Chondrocyte (in vitro differentiated cells): ENCODE data around the gene SLC9A9. TPM values are rescaled to one million over a fixed set of nuclear protein-coding genes. Genes with fewer than 3 reads are reported as not detected.
A peak's percentile ranks its signal among the peaks of the same experiment; 100 is the strongest.

Source experiments
- DNase-seq: peaks from one replicate; pipeline ENCODE4 v3.0.0; 2021; ENCODE audit warnings: mixed read lengths, low spot score
- H3K27ac Mint-ChIP-seq: one replicate; pipeline ENCODE4 v1.8.0; 2021; ENCODE audit warnings: mild to moderate bottlenecking, moderate library complexity, mixed read lengths; ENCODE audit not compliant: unreplicated experiment
- H3K27me3 Mint-ChIP-seq: 2 replicates; pipeline ENCODE4 v1.8.0; 2021; ENCODE audit warnings: low read depth, mixed read lengths
- H3K36me3 Mint-ChIP-seq: 2 replicates; pipeline ENCODE4 v1.8.0; 2021; ENCODE audit warnings: low read depth, mixed read lengths
- H3K4me1 Mint-ChIP-seq: 2 replicates; pipeline ENCODE4 v1.8.0; 2021; ENCODE audit warnings: low read depth, mild to moderate bottlenecking, mixed read lengths
- H3K4me3 Mint-ChIP-seq: one replicate; pipeline ENCODE4 v1.8.0; 2021; ENCODE audit warnings: mild to moderate bottlenecking, moderate library complexity, mixed read lengths; ENCODE audit not compliant: unreplicated experiment
- H3K9me3 Mint-ChIP-seq: 2 replicates; pipeline ENCODE4 v1.8.0; 2021; ENCODE audit warnings: low read depth, mixed read lengths
- total RNA-seq: library from RNA; stranded (reverse); gene quantifications from 3 replicates; pipeline ENCODE4 v1.2.1, GENCODE V29; 2021
- TF ChIP-seq, protein P1 (sequence below): fragments of 200-600 bp; sonication (generic); IDR thresholded peaks from 2 replicates; pipeline ENCODE4 v1.5.0; 2021; ENCODE audit warnings: antibody characterized with exemption, mild to moderate bottlenecking, moderate library complexity

SLC9A9 gene
- total RNA-seq, 1 donor from 2014 or later = 2.6 TPM

DNA sequence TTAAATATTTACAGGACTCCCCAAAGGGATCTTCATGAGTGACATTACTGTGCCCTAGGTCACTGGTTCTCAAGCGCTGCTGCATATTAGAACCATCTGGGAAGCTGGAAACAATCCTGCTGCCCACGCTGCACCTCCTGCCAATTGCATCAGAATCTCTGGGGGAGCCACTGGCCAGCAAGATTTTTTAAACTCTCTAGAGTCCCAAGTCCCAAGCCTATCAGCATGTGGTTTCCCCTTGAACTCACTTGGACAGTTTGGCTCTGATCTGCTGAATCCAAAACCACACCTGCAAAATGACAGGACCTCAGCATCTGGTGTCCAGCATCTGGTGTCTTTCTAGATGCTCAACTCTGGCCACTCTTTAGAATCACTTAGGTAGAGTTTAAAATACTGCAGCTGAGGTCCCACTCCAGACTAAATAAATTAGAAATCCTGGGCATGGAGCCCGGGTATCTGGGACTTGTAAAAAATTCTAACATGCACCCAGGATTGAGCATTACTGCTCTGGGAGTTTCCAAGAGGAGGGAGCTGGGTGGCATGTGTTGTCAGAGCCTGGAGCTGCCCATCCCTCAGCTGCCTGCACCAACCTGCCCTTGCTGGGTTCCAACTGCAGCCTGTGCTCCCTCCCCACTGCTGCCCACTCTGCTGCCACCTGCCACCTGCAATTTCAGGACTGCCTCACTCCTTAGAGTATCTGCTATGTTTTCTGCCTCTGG is 311.3 kb downstream of the SLC9A9 start:
- no peak for DNase-seq
- peaks cover 46% of the 10 kb centered on the region for H3K4me1 Mint-ChIP-seq
- peak overlapping the region; percentile 90 for H3K27ac Mint-ChIP-seq
- TF ChIP-seq, protein P1, sequence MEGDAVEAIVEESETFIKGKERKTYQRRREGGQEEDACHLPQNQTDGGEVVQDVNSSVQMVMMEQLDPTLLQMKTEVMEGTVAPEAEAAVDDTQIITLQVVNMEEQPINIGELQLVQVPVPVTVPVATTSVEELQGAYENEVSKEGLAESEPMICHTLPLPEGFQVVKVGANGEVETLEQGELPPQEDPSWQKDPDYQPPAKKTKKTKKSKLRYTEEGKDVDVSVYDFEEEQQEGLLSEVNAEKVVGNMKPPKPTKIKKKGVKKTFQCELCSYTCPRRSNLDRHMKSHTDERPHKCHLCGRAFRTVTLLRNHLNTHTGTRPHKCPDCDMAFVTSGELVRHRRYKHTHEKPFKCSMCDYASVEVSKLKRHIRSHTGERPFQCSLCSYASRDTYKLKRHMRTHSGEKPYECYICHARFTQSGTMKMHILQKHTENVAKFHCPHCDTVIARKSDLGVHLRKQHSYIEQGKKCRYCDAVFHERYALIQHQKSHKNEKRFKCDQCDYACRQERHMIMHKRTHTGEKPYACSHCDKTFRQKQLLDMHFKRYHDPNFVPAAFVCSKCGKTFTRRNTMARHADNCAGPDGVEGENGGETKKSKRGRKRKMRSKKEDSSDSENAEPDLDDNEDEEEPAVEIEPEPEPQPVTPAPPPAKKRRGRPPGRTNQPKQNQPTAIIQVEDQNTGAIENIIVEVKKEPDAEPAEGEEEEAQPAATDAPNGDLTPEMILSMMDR = no peak
- no peaks in the 10 kb centered on the region for H3K36me3 Mint-ChIP-seq
- peak overlapping the region; percentile 41 for H3K4me3 Mint-ChIP-seq
- H3K9me3 Mint-ChIP-seq = no peaks in the 10 kb centered on the region
- H3K27me3 Mint-ChIP-seq = no peaks in the 10 kb centered on the region

DNA sequence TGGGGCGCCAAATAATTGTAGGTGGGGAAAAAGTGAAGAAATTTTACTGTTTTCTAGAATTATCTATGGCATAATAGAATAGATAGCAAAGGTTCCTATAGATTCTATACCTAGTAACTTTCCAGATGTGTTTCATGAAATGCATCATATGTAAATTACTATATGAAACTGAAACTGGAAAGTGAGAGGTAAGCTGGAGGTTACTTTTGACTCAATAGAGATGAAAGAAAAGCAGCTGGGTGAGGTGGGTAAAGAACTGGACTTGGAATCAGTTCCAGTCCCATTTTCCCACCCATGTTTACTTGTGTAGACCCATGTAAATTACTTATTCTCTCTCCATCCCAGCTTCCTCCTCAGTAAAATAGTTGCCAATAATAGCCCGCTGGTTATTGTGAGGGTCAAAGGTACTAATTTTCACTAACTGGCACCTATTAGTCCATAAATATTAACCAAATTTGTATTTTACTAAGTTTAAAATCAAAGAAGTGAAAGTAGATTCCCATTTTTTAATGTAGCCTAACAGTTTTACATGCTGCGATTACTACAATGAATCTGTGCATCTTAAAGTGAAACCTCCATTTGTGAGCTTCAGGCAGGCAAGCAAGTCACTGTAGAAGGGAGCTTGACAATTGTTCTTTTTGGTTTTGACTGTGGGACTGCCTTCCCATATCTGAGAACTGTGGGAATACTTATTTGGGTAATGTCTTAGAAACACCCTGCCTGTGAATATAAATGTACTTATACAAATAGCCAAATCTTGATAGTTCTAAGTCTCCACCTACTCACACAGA is 312.1 kb downstream of the SLC9A9 start:
- DNase-seq = no peak

DNA sequence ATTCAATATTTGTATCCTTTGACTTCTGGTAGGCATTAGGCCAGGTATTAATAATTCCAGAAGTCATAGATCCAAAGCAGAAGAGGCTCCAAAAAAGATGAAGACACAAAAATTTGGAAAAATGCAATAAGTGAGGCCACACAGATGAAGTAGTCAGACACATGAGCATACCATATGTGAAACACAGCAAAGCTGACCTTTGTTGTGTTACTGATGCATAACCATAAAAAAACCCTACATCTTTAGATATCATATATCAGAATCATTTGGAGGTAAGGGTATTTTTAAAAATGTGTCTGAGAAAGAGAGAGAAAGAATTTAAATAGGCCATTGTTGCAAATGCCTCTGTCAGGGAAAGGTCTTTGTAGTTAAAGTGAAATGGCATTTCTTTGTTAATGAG is 314.9 kb downstream of the SLC9A9 start:
- no peaks in the 10 kb centered on the region for H3K9me3 Mint-ChIP-seq
- TF ChIP-seq, protein P1 = no peak
- peaks cover 54% of the 10 kb centered on the region for H3K4me1 Mint-ChIP-seq
- no peak overlapping the region for H3K4me3 Mint-ChIP-seq
- H3K36me3 Mint-ChIP-seq = no peaks in the 10 kb centered on the region
- no peak overlapping the region for H3K27ac Mint-ChIP-seq
- H3K27me3 Mint-ChIP-seq = no peaks in the 10 kb centered on the region
- DNase-seq = no peak

More for the DNA sequence above, 312.1 kb downstream of the SLC9A9 start:
- Mint-ChIP-seq H3K27ac (peak overlapping the region; percentile 90), H3K36me3 (no peaks in the 10 kb centered on the region), H3K4me1 (peaks cover 46% of the 10 kb centered on the region), H3K4me3 (peak overlapping the region; percentile 41), H3K27me3 (no peaks in the 10 kb centered on the region), H3K9me3 (no peaks in the 10 kb centered on the region)
- TF ChIP-seq, protein P1 = no peak

DNA sequence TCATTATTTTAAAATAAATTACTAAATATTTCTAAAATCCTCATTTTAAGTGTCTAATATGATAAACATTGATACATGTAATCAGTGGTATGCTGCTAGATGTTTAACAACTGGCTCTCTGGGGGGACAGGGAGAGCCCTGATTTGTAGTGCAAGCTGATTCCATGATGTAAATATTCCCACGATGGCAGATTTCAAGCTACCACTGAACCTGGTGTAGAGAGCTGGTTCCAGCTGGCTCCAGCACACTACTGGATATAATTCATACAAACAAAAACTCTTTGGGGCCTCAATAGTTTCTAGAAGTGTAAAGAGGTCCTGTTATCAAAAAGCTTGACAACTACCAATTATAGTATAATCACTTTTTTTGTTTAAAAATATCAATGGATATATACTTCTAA is 316.2 kb downstream of the SLC9A9 start:
- H3K27me3 Mint-ChIP-seq = no peaks in the 10 kb centered on the region
- H3K27ac Mint-ChIP-seq = no peak overlapping the region
- no peaks in the 10 kb centered on the region for H3K36me3 Mint-ChIP-seq
- TF ChIP-seq, protein P1 = no peak
- H3K9me3 Mint-ChIP-seq = no peaks in the 10 kb centered on the region
- no peak overlapping the region for H3K4me3 Mint-ChIP-seq
- DNase-seq = no peak
- peaks cover 46% of the 10 kb centered on the region for H3K4me1 Mint-ChIP-seq

DNA sequence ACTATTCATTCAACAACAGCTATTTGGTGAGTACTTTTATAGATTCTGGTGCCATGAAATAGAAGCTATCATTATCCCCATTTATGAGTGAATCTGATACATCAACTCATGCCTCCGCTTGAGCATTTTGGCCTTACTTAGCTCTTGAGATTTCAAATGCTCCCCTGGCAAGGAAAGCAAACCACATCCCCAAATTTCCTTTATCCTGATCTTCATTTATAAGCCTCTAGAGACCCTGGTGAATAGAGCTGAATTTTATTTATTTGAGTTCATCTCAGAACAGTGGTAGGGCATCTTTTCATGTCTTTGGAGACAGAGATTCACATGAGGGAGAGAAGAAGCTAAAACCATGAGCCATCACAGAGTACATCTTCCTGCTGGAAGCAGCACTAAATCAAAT is 317.2 kb downstream of the SLC9A9 start:
- H3K27ac Mint-ChIP-seq = no peak overlapping the region
- H3K27me3 Mint-ChIP-seq = no peaks in the 10 kb centered on the region
- TF ChIP-seq, protein P1 = no peak
- H3K4me1 Mint-ChIP-seq = peaks cover 46% of the 10 kb centered on the region
- no peak for DNase-seq
- no peak overlapping the region for H3K4me3 Mint-ChIP-seq
- no peaks in the 10 kb centered on the region for H3K36me3 Mint-ChIP-seq
- H3K9me3 Mint-ChIP-seq = no peaks in the 10 kb centered on the region
